NT2/D1 (cell line): ENCODE results near the gene ONECUT2.

ENCODE experiments used
- DNase-seq: peaks from one replicate; pipeline ENCODE4 v3.0.0-alpha.2; 2011; ENCODE audit warnings: low read depth, low spot score
- H3K27me3 ChIP-seq: 2 replicates; pipeline ENCODE4 v1.6.0; 2011; ENCODE audit warnings: mild to moderate bottlenecking; ENCODE audit not compliant: insufficient read length, insufficient read depth
- H3K36me3 ChIP-seq: 2 replicates; pipeline ENCODE4 v1.6.1; 2011; ENCODE audit warnings: mild to moderate bottlenecking, low read length, mixed read lengths; ENCODE audit not compliant: insufficient read depth, insufficient read length
- H3K4me1 ChIP-seq: 2 replicates; pipeline ENCODE4 v1.5.1; 2011; ENCODE audit not compliant: insufficient read depth, insufficient read length
- H3K4me3 ChIP-seq: 2 replicates; pipeline ENCODE4 v1.5.1; 2011; ENCODE audit warnings: low read depth; ENCODE audit not compliant: insufficient read length
- H3K9ac ChIP-seq: 2 replicates; pipeline ENCODE4 v1.6.0; 2011; ENCODE audit warnings: low read depth; ENCODE audit not compliant: insufficient read length
- H3K9me3 ChIP-seq: 2 replicates; pipeline ENCODE4 v1.5.1; 2011; ENCODE audit warnings: mild to moderate bottlenecking, low read length; ENCODE audit not compliant: insufficient read depth
- SUZ12 ChIP-seq: IDR thresholded peaks from 2 replicates; pipeline ENCODE4 v1.6.1; 2011; ENCODE audit not compliant: insufficient read length, insufficient read depth; ENCODE audit errors: extremely low read depth
- YY1 ChIP-seq: IDR thresholded peaks from 2 replicates; pipeline ENCODE4 v1.6.1; 2011; ENCODE audit not compliant: insufficient read length, insufficient read depth
- ZNF274 ChIP-seq: IDR thresholded peaks from 2 replicates; pipeline ENCODE4 v1.6.1; 2011; ENCODE audit warnings: mild to moderate bottlenecking, low read depth, low read length

Gene ONECUT2

GRCh38 chr18:57539702-57540101 lies 104.5 kb downstream of the ONECUT2 start:
- Histone ChIP-seq H3K9me3 (no peaks in the 10 kb centered on the region), H3K27me3 (no peaks in the 10 kb centered on the region), H3K4me3 (no peak overlapping the region), H3K4me1 (peaks cover 2% of the 10 kb centered on the region), H3K36me3 (no peaks in the 10 kb centered on the region), H3K9ac (no peak overlapping the region)
- TF ChIP-seq YY1, result no peak
- TF ChIP-seq ZNF274, result no peak
- TF ChIP-seq SUZ12, result no peak
- DNase-seq, result no peak
